Measurements from ENCODE around the gene SYNGR4.
A peak's percentile ranks its signal among the peaks of the same experiment; 100 is the strongest.

Gene SYNGR4

GRCh38 chr19:48354332-48354992 lies 9.7 kb upstream of the SYNGR4 start:
- H3K4me3 ChIP-seq (ENCODE audit: low read depth in 1 of 2, low read length in 2 of 2): no peak overlapping the region
- no peaks in the 10 kb centered on the region for H3K36me3 ChIP-seq (ENCODE audit: control insufficient read depth in 1 of 2, insufficient read depth in 2 of 2, low read length in 2 of 2)
- no peaks in the 10 kb centered on the region for H3K4me1 ChIP-seq (ENCODE audit: control insufficient read depth in 1 of 2, insufficient read depth in 2 of 2, low read length in 2 of 2)
- no peak overlapping the region for H3K9ac ChIP-seq (ENCODE audit: low read depth in 1 of 2, low read length in 2 of 2)
- H3K9me3 ChIP-seq (ENCODE audit: control insufficient read depth in 1 of 2, low read length in 2 of 2): no peaks in the 10 kb centered on the region
- H3K27ac ChIP-seq (ENCODE audit: low read depth, low read length): no peak overlapping the region
- H3K27me3 ChIP-seq (ENCODE audit: control insufficient read depth in 1 of 2, insufficient read depth in 2 of 2, low read length in 2 of 2): no peaks in the 10 kb centered on the region

- Histone ChIP-seq H3K27me3 (ENCODE audit: control insufficient read depth in 1 of 2, insufficient read depth in 2 of 2, low read length in 2 of 2) (no peaks in the 10 kb centered on the region), H3K36me3 (ENCODE audit: control insufficient read depth in 1 of 2, insufficient read depth in 2 of 2, low read length in 2 of 2) (no peaks in the 10 kb centered on the region), H3K9ac (ENCODE audit: low read depth in 1 of 2, low read length in 2 of 2) (no peak overlapping the region), H3K4me3 (ENCODE audit: low read depth in 1 of 2, low read length in 2 of 2) (no peak overlapping the region), H3K4me1 (ENCODE audit: control insufficient read depth in 1 of 2, insufficient read depth in 2 of 2, low read length in 2 of 2) (no peaks in the 10 kb centered on the region), H3K27ac (ENCODE audit: low read depth, low read length) (no peak overlapping the region), H3K9me3 (ENCODE audit: control insufficient read depth in 1 of 2, low read length in 2 of 2) (no peaks in the 10 kb centered on the region)
Measured at GRCh38 chr19:48355365-48355954, 8.7 kb upstream of the SYNGR4 start.

- Histone ChIP-seq H3K9me3 (ENCODE audit: control insufficient read depth in 1 of 2, low read length in 2 of 2) (no peaks in the 10 kb centered on the region), H3K27ac (ENCODE audit: low read depth, low read length) (no peak overlapping the region), H3K9ac (ENCODE audit: low read depth in 1 of 2, low read length in 2 of 2) (no peak overlapping the region), H3K4me1 (ENCODE audit: control insufficient read depth in 1 of 2, insufficient read depth in 2 of 2, low read length in 2 of 2) (peaks cover 0 to 5% of the 10 kb centered on the region in 2 donors), H3K4me3 (ENCODE audit: low read depth in 1 of 2, low read length in 2 of 2) (no peak overlapping the region), H3K36me3 (ENCODE audit: control insufficient read depth in 1 of 2, insufficient read depth in 2 of 2, low read length in 2 of 2) (no peaks in the 10 kb centered on the region), H3K27me3 (ENCODE audit: control insufficient read depth in 1 of 2, insufficient read depth in 2 of 2, low read length in 2 of 2) (no peaks in the 10 kb centered on the region)
Measured at GRCh38 chr19:48359123-48359522, 5.0 kb upstream of the SYNGR4 start.

- no peaks in the 10 kb centered on the region for H3K9me3 ChIP-seq (ENCODE audit: control insufficient read depth in 1 of 2, low read length in 2 of 2)
- peaks cover 7 to 12% of the 10 kb centered on the region in 2 donors for H3K4me1 ChIP-seq (ENCODE audit: control insufficient read depth in 1 of 2, insufficient read depth in 2 of 2, low read length in 2 of 2)
- H3K27ac ChIP-seq (ENCODE audit: low read depth, low read length): no peak overlapping the region
- H3K36me3 ChIP-seq (ENCODE audit: control insufficient read depth in 1 of 2, insufficient read depth in 2 of 2, low read length in 2 of 2): no peaks in the 10 kb centered on the region
- no peak overlapping the region for H3K4me3 ChIP-seq (ENCODE audit: low read depth in 1 of 2, low read length in 2 of 2)
- no peak overlapping the region for H3K9ac ChIP-seq (ENCODE audit: low read depth in 1 of 2, low read length in 2 of 2)
- no peaks in the 10 kb centered on the region for H3K27me3 ChIP-seq (ENCODE audit: control insufficient read depth in 1 of 2, insufficient read depth in 2 of 2, low read length in 2 of 2)
Measured at GRCh38 chr19:48361912-48362311, 2.3 kb upstream of the SYNGR4 start.

- Histone ChIP-seq H3K9ac (ENCODE audit: low read depth in 1 of 2, low read length in 2 of 2) (peak overlapping the region; percentile 90 to 95), H3K4me1 (ENCODE audit: control insufficient read depth in 1 of 2, insufficient read depth in 2 of 2, low read length in 2 of 2) (peaks cover 13 to 20% of the 10 kb centered on the region in 2 donors), H3K9me3 (ENCODE audit: control insufficient read depth in 1 of 2, low read length in 2 of 2) (no peaks in the 10 kb centered on the region), H3K27me3 (ENCODE audit: control insufficient read depth in 1 of 2, insufficient read depth in 2 of 2, low read length in 2 of 2) (no peaks in the 10 kb centered on the region), H3K4me3 (ENCODE audit: low read depth in 1 of 2, low read length in 2 of 2) (peak overlapping the region; percentile 74 to 85), H3K36me3 (ENCODE audit: control insufficient read depth in 1 of 2, insufficient read depth in 2 of 2, low read length in 2 of 2) (no peaks in the 10 kb centered on the region), H3K27ac (ENCODE audit: low read depth, low read length) (peak overlapping the region; percentile 95)
Measured at GRCh38 chr19:48362716-48363499, 1.3 kb upstream of the SYNGR4 start.

GRCh38 chr19:48363500-48363809 lies 712 bp upstream of the SYNGR4 start:
- no peaks in the 10 kb centered on the region for H3K36me3 ChIP-seq (ENCODE audit: control insufficient read depth in 1 of 2, insufficient read depth in 2 of 2, low read length in 2 of 2)
- no peaks in the 10 kb centered on the region for H3K9me3 ChIP-seq (ENCODE audit: control insufficient read depth in 1 of 2, low read length in 2 of 2)
- H3K27ac ChIP-seq (ENCODE audit: low read depth, low read length): peak overlapping the region; percentile 95
- H3K4me3 ChIP-seq (ENCODE audit: low read depth in 1 of 2, low read length in 2 of 2): peak overlapping the region; percentile 74 to 85
- no peaks in the 10 kb centered on the region for H3K27me3 ChIP-seq (ENCODE audit: control insufficient read depth in 1 of 2, insufficient read depth in 2 of 2, low read length in 2 of 2)
- H3K4me1 ChIP-seq (ENCODE audit: control insufficient read depth in 1 of 2, insufficient read depth in 2 of 2, low read length in 2 of 2): peaks cover 19 to 25% of the 10 kb centered on the region in 2 donors
- H3K9ac ChIP-seq (ENCODE audit: low read depth in 1 of 2, low read length in 2 of 2): peak overlapping the region; percentile 90 to 95

GRCh38 chr19:48364598-48365348 lies 606 bp downstream of the SYNGR4 start:
- H3K4me3 ChIP-seq (ENCODE audit: low read depth in 1 of 2, low read length in 2 of 2): peak overlapping the region; percentile 61 to 85
- H3K9me3 ChIP-seq (ENCODE audit: control insufficient read depth in 1 of 2, low read length in 2 of 2): no peaks in the 10 kb centered on the region
- no peaks in the 10 kb centered on the region for H3K36me3 ChIP-seq (ENCODE audit: control insufficient read depth in 1 of 2, insufficient read depth in 2 of 2, low read length in 2 of 2)
- peak overlapping the region; percentile 55 for H3K27ac ChIP-seq (ENCODE audit: low read depth, low read length)
- peaks cover 27 to 34% of the 10 kb centered on the region in 2 donors for H3K4me1 ChIP-seq (ENCODE audit: control insufficient read depth in 1 of 2, insufficient read depth in 2 of 2, low read length in 2 of 2)
- H3K9ac ChIP-seq (ENCODE audit: low read depth in 1 of 2, low read length in 2 of 2): peak overlapping the region; percentile 70 to 82
- H3K27me3 ChIP-seq (ENCODE audit: control insufficient read depth in 1 of 2, insufficient read depth in 2 of 2, low read length in 2 of 2): no peaks in the 10 kb centered on the region

GRCh38 chr19:48365602-48366001 lies 1.4 kb downstream of the SYNGR4 start:
- Histone ChIP-seq H3K9me3 (ENCODE audit: control insufficient read depth in 1 of 2, low read length in 2 of 2) (no peaks in the 10 kb centered on the region), H3K27me3 (ENCODE audit: control insufficient read depth in 1 of 2, insufficient read depth in 2 of 2, low read length in 2 of 2) (no peaks in the 10 kb centered on the region), H3K4me1 (ENCODE audit: control insufficient read depth in 1 of 2, insufficient read depth in 2 of 2, low read length in 2 of 2) (peaks cover 27 to 34% of the 10 kb centered on the region in 2 donors), H3K36me3 (ENCODE audit: control insufficient read depth in 1 of 2, insufficient read depth in 2 of 2, low read length in 2 of 2) (no peaks in the 10 kb centered on the region), H3K9ac (ENCODE audit: low read depth in 1 of 2, low read length in 2 of 2) (no peak overlapping the region), H3K4me3 (ENCODE audit: low read depth in 1 of 2, low read length in 2 of 2) (no peak overlapping the region), H3K27ac (ENCODE audit: low read depth, low read length) (no peak overlapping the region)

GRCh38 chr19:48367855-48368254 lies 3.7 kb downstream of the SYNGR4 start:
- Histone ChIP-seq H3K9me3 (ENCODE audit: control insufficient read depth in 1 of 2, low read length in 2 of 2) (no peaks in the 10 kb centered on the region), H3K27me3 (ENCODE audit: control insufficient read depth in 1 of 2, insufficient read depth in 2 of 2, low read length in 2 of 2) (no peaks in the 10 kb centered on the region), H3K27ac (ENCODE audit: low read depth, low read length) (no peak overlapping the region), H3K9ac (ENCODE audit: low read depth in 1 of 2, low read length in 2 of 2) (no peak overlapping the region), H3K36me3 (ENCODE audit: control insufficient read depth in 1 of 2, insufficient read depth in 2 of 2, low read length in 2 of 2) (no peaks in the 10 kb centered on the region), H3K4me1 (ENCODE audit: control insufficient read depth in 1 of 2, insufficient read depth in 2 of 2, low read length in 2 of 2) (peaks cover 27 to 34% of the 10 kb centered on the region in 2 donors), H3K4me3 (ENCODE audit: low read depth in 1 of 2, low read length in 2 of 2) (no peak overlapping the region)

- no peaks in the 10 kb centered on the region for H3K27me3 ChIP-seq (ENCODE audit: control insufficient read depth in 1 of 2, insufficient read depth in 2 of 2, low read length in 2 of 2)
- H3K4me1 ChIP-seq (ENCODE audit: control insufficient read depth in 1 of 2, insufficient read depth in 2 of 2, low read length in 2 of 2): peaks cover 27 to 28% of the 10 kb centered on the region in 2 donors
- H3K9ac ChIP-seq (ENCODE audit: low read depth in 1 of 2, low read length in 2 of 2): peak overlapping the region in 1 of 2 donors; percentile 1
- H3K36me3 ChIP-seq (ENCODE audit: control insufficient read depth in 1 of 2, insufficient read depth in 2 of 2, low read length in 2 of 2): no peaks in the 10 kb centered on the region
- no peaks in the 10 kb centered on the region for H3K9me3 ChIP-seq (ENCODE audit: control insufficient read depth in 1 of 2, low read length in 2 of 2)
- H3K4me3 ChIP-seq (ENCODE audit: low read depth in 1 of 2, low read length in 2 of 2): no peak overlapping the region
- no peak overlapping the region for H3K27ac ChIP-seq (ENCODE audit: low read depth, low read length)
Measured at GRCh38 chr19:48368936-48369335, 4.8 kb downstream of the SYNGR4 start.
